NOMO-1 treated with DMSO at 0.1 percent for 48 hours (cell line): ENCODE data around the gene NAGS.

ENCODE experiments used
- DNase-seq: peaks from one replicate; lab custom pipeline; 2025; ENCODE audit not compliant: unreplicated experiment; lab: John Stamatoyannopoulos, UW

Gene NAGS

DNA sequence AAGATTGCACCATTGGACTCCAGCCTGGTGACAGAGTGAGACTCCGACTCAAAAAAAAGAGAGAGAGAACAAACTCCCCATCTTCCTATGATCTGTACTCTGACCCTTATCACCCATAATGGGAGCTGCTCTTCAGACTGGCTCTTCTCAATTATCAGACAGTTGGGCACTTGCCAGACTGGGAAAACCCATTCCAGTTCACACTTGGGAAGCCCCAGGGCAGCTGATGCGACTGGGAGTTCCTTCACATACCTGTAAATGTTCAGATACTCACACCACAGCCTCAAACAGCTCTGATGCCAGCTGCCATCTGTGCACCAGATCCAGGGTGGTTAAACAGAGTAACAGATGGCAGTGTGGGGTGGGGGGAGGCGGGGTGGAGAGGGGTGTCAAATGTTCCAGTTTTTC, 34.2 kb downstream of the NAGS start:
- DNase-seq, result no peak

- no peak for DNase-seq
These were observed 35.6 kb downstream of the NAGS start for GRCh38 chr17:44039829-44040635.

GRCh38 chr17:44043272-44043696, 38.9 kb downstream of the NAGS start:
- DNase-seq, result peak; percentile 8

DNA sequence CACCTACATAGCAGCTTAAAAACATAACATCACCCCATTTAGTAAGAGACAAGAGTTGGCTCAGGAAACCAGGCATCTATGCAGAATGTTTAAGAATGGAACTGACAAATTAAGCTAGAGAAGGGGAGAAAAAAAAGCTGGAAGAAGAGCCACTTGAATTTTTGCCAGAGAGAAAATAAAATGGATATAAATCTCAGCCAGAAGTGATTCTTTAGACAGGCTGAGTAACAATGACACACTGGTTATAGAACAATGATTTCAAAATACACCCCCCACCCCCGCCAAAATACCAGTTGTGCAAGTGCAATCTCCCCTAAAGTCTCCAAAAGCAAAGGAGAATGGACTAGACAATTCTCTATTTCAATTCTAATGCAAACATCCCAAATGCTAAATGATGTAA, 39.6 kb downstream of the NAGS start:
- no peak for DNase-seq

- no peak for DNase-seq
These were observed 41.1 kb downstream of the NAGS start for GRCh38 chr17:44045486-44045885.

GRCh38 chr17:44046893-44047292, 42.5 kb downstream of the NAGS start:
- DNase-seq, result peak; percentile 14

DNA sequence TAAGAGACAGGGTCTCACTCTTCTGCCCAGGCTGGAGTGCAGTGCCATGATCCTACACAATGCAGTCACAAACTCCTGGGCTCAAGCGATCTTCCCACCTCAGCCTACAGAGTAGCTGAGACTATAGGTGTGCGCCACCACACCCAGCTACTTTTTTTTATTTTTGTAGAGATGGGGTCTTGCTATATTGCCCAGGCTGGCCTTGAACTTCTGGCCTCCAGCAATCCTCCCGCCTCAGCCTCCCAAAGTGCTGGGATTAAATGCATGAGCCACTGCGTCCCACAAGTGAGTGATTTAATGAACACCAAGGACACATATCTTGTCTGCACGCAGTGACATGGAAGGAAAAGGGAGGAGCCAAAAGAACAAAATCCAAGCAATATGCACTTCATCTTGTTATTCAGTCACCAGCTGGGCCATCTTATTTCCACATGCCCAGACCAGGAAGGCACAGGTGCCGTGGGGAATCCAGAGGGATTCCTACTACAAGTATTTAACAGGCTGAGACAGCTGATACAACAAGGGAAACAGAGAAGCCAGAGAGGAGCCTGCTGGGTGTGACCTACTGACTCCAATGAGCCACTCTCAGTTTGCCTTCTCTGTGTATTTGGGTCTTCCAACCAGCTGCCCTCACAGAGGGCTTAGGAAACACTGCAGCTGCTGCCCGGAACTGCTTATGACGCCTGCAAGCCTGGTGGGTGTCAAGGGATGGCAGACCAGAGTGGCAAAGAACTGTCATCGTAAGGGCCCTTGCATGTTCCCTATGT, 45.1 kb downstream of the NAGS start:
- no peak for DNase-seq

DNA sequence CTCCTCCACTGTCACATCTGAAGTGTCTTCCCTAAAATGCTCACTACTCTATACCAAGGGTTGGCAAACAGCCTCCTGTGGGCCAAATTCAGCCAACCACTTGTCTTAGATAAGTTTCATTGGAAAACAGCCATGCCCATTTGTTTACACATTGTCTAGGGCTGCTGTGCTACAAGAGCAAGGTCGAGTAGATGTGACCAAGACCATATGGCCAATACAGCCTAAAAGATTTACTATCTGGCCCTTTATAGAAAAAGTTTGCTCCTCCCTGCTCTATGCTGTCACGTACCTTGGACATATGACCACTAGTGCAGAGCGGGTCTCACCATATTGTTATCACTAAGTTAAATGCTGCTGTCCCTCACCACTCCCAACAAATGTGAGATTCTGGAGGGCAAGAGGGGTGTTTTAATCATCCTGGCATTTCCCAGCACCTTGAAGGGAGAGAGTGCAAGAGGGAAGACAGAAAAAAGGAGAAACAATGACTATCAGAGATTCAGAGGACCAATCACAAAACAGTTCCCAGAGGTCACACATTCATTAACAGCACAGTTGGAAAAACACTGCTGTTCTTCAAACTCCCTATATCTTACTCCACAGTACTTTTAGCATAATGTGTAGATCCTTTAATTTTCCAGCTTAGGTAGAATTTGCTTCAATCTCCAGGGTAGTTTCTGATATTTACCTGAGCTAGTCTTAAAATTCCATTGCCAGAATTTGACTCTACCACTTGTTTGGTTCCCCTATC, 48.9 kb downstream of the NAGS start:
- DNase-seq, result no peak
